HG03460 (cell line): ENCODE results near the gene TMEM234.
A peak's percentile ranks its signal among the peaks of the same experiment; 100 is the strongest.
"Not testable (repeated sequence)": the region's sequence is repeated elsewhere in the genome, so short reads cannot be mapped to it uniquely, and the experiment has no call there.

Experiments
- ATAC-seq: cut with Tn5 transposase; IDR thresholded peaks from one replicate; pipeline ENCODE4 v1.9.1; 2021; ENCODE audit not compliant: unreplicated experiment

Gene TMEM234

GRCh38 chr1:32221980-32222755 is at the start of gene TMEM234, which contains the start of gene EIF3I:
Gene TMEM234 (minus strand): TSS chr1:32222353. CDS start chr1:32222322, 31 bp downstream.
Gene EIF3I (plus strand): TSS chr1:32222407. CDS start chr1:32222442, 35 bp downstream.
- ATAC-seq = peak; percentile 90

DNA sequence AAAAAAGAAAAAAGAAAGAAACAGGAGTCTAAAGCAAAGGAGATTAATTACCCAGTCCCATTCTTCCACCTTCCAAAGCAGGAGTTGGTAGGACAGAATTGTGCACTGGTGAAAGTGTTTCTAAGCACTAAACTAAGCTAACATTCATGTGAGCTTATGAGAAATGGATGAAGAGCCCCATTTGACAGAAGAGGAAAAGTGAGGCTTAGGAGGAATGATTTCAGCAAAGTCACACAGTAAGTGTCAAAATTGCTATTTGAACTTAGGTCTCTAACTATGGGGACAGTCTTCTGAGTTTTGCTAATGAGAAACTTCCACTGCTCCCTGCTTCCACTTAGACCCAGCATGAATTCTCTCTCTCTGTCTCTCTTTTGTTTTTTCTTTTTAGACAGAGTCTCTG is 47.6 kb upstream of the TMEM234 start:
- ATAC-seq = no peak

DNA sequence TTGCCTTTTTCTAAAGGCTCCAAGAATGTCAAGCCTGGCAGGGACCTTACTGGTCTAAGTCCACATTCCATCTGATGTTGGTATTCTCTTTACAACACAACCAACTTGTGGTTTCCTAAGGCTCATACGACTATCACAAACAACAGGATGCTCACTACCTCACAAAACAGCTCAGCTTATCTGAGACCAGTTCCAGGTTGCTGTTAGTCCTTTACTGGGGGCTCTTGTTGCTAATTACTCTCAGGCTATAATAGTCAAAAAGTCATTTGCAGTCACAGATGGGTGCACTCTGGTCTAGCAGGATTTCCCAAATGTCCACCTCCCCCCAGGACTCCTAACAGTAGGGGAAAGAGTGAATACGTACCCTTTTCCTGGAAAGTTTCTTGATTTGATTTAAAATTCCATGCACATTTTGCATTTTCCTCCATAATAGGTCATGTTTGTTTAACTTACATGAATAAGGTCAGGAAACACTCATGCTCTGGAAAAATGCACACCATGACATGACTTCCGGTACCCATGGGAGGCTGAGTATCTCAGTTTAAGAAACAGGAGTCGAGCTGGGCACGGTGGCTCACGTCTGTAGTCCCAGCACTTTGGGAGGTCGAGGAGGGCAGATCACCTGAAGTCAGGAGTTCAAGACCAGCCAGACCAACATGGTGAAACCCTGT is 44.9 kb upstream of the TMEM234 start:
- no peak for ATAC-seq

DNA sequence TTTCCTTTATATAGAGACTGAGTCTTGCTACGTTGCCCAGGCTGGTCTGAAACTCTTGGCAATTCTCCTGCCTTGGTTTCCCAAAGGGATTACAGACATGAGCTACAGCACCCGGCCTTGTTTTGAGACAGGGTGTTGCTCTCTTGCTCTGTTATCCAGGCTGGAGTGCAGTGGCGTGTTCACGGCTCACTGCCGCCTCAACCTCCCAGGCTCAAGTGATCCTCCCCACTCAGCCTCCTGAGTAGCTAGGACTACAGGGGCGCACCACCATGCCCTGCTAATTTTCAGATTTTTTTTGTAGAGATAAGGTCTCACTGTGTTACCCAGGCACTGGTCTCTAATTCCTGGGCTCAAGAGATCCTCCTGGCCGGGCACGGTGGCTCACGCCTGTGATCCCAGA is 43.7 kb upstream of the TMEM234 start:
- no peak for ATAC-seq

DNA sequence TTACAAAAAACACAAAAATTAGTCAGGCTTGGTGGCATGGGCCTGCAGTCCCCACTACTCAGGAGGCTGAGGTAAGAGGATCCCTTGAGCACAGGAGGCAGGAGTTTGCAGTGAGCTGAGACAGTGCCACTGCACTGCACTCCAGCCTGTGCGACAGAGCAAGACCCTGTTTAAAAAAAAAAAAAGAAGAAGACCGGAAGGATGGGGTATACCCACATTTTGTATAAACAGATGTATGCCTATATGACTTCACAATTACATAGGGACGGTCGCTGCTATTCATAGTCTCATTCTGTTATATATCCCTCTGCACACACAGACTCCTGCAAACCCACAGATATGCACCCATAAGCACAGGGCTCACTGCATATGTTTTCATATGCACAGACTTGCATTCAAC is 41.6 kb upstream of the TMEM234 start:
- ATAC-seq = peak; percentile 60

- ATAC-seq = not testable (repeated sequence)
Measured at GRCh38 chr1:32263236-32263593, 41.1 kb upstream of the TMEM234 start.

DNA sequence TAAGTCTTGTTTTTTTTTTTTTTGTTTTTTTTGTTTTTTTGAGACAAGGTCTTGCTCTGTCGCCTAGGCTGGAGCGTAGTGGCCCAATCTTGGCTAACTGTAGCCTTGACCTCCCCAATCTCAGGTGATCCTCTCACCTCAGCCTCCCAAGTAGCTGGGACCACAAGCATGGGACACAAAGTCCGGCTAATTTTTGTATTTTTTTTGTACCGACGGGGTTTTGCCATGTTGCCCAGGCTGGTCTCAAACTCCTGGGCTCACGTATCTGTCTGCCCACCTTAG is 35.0 kb upstream of the TMEM234 start:
- no peak for ATAC-seq

GRCh38 chr1:32256473-32257226 is 34.5 kb upstream of the TMEM234 start:
- no peak for ATAC-seq

DNA sequence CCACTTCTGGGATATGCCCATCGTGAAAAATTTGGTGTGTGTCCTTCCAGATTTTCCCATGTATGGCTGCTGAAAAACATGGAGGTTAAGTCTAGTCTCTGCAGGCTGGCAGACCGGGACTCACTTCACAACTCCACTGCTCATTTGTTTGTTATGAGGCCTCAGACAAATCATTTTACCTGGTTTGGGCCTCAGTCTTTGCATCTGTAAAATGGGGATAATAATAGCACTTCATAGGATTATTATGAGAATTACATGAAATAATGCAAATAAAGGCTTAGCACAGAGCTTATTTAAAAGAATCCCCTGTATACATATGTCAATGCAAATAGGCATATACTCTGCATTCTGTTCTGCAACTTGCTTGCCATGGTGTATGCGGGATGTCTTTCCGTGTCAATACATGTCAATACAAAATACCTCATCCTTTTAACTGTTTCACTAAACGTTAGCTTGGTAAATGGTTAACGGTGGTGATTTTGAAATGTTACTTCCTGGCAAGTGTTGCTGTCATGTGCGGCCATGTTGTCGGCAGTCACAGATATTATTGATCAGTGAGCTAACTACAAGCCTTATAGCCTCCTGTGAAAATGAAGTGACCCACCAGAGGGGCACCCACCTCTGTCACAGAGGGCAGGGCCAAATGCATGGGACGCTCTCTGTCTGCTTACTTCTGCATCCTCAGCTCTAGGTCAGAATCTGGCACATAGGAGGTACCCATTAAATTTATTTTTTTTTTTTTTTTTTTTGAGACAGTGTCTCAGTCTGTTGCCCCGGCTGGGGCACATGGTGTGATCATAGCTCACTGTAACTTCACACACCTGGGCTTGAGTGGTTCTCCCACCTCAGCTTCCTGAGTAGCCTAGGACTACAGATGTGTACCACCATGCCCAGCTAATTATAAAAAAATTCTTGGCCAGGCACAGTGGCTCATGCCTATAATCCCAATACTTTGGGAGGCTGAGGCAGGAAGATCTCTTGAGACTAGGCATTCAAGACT is 33.2 kb upstream of the TMEM234 start:
- ATAC-seq = no peak

GRCh38 chr1:32250893-32251716 is 29.0 kb upstream of the TMEM234 start, which contains the start of gene LCK:
Gene LCK (plus strand): TSS chr1:32251265. CDS start chr1:32274330, 23,065 bp downstream.
- no peak for ATAC-seq

- ATAC-seq = peak; percentile 54
Measured at GRCh38 chr1:32249831-32250525, 27.8 kb upstream of the TMEM234 start.

DNA sequence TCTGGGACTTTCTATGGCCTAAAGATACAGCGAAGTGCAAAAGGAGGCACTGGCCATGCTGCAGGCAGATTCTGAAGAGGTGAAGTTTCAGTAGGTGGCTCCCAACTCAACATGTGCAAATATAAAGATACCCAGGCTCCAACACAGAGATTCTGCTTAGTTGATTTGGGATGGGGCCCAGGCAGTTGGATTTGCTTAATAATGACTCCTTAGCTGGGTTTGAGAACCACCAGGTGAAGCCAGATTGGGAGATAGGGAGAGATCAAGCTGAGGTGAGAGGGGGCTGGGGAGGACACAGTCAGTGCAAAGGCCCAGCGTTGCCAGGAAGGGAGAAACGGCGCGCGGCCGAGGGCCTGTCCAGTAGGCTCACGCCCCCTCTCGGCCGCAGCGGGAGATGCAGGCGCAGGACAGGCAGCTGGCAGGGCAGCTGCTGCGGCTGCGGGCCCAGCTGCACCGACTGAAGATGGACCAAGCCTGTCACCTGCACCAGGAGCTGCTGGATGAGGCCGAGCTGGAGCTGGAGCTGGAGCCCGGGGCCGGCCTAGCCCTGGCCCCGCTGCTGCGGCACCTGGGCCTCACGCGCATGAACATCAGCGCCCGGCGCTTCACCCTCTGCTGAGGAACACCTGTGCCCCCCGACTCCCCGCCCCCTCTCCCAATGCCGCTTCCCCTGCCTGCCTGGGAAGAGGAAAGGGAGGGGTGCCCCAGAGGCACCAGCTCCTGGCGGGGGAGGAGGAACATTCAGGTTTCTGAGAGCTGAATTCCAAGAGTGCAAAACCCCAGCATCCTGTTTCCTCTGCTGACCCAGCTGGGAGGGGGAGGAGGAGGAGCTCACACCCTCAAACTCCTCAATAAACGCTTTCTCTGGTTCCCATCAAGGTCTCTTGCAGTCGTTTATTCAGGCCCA is 26.1 kb upstream of the TMEM234 start:
- ATAC-seq = no peak

- no peak for ATAC-seq
Measured at GRCh38 chr1:32247452-32247851, 25.3 kb upstream of the TMEM234 start.

GRCh38 chr1:32246888-32247273 is 24.7 kb upstream of the TMEM234 start, which contains the start of gene FAM167B:
Gene FAM167B (plus strand): TSS chr1:32247222. CDS start chr1:32247422, 200 bp downstream.
- no peak for ATAC-seq

- no peak for ATAC-seq
Measured at GRCh38 chr1:32242341-32242851, 20.2 kb upstream of the TMEM234 start.

DNA sequence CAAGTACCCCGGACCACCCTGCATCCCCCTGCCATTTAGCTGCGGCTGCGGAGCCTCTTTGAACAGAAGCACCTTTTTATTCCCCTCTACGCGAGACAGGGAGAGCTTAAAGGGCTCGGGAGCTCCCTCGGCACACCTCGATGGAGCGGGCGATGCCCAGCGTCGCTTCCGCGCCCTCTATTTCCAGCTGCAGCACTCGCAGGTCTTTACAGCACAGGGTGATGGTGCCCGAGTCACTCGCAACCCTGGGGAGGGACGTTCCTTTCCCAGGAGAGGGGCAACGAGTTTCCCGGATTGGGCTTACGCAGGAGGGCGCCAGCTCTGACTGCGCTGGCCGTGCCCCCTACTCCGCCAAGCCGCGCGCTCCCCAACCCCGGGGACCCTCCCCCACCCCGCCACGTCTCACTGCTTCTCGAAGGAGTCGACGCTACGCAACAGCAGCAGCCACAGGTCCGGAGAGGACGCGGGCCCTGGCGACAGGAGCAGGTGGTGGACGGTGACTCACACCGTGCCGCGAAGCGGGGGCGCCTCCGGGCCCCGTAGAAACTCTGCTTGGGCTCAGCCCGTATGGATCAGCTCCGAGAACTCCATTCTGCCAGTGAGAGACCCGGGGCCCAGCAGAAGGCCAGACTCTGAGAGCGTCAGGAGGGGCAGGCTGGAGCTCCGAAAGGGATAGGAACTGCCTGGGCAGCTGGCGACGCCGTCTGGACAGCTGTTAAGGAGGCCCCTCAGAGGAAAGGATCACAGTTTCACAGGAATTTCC is 19.0 kb upstream of the TMEM234 start:
- ATAC-seq = no peak
